SK-N-SH (cell line): ENCODE data around the gene SARDH. TPM values are rescaled to one million over a fixed set of nuclear protein-coding genes. Genes with fewer than 3 reads are reported as not detected.

ENCODE experiments used
- CTCF ChIA-PET: fragments of 300-600, 350-600 bp; formaldehyde crosslinking; extraction: SDS; loops from one replicate; lab custom pipeline; 2021; lab: Yijun Ruan, JAX
- POLR2A ChIA-PET: fragments of 350-600 bp; sonication (Branson Sonifier 250); formaldehyde crosslinking; extraction: SDS; loops from one replicate; lab custom pipeline; 2020; ENCODE audit warnings: antibody characterized with exemption, inconsistent platforms; lab: Yijun Ruan, JAX
- DNase-seq: peaks from one replicate; pipeline ENCODE4 v3.0.0; 2012
- H2AFZ ChIP-seq: fragments of 200-600 bp; sonication (generic); 2 replicates; pipeline ENCODE4 v1.8.1; 2016; ENCODE audit warnings: antibody characterized with exemption, mild to moderate bottlenecking, low read depth
- H3F3A ChIP-seq: fragments of 200-600 bp; sonication (generic); replicated peaks from 2 replicates; pipeline ENCODE3; 2016; ENCODE audit warnings: antibody characterized with exemption, mild to moderate bottlenecking; ENCODE audit not compliant: insufficient read depth
- H3K27ac ChIP-seq, 2 experiments: fragments of 200-500 bp in 1 of 2; fragments of 200-600 bp in 1 of 2; sonication (Bioruptor generic) in 1 of 2; sonication (generic), shearing (Covaris generic) in 1 of 2; 2 replicates each; pipeline versions ENCODE4 v1.5.1 to v1.6.1; 2014 to 2016; ENCODE audit warnings: low read depth in 2 of 2, inconsistent platforms in 1 of 2, low read length in 1 of 2, mild to moderate bottlenecking in 1 of 2, mixed read lengths in 1 of 2
- H3K27me3 ChIP-seq: fragments of 200-600 bp; sonication (generic), shearing (Covaris generic); 2 replicates; pipeline ENCODE4 v1.6.1; 2016; ENCODE audit warnings: mixed run types; ENCODE audit not compliant: insufficient read depth
- H3K36me3 ChIP-seq, 2 experiments: fragments of 200-500 bp in 1 of 2; fragments of 200-600 bp in 1 of 2; sonication (Bioruptor generic) in 1 of 2; sonication (generic) in 1 of 2; replicated peaks in 1 of 2; 2 replicates each; pipeline versions ENCODE3 to v1.5.1; 2014 to 2016; ENCODE audit warnings: low read length in 1 of 2, mild to moderate bottlenecking in 1 of 2; ENCODE audit not compliant: insufficient read depth in 2 of 2, control insufficient read depth in 1 of 2
- H3K4me1 ChIP-seq, 2 experiments: fragments of 200-500 bp in 1 of 2; fragments of 200-600 bp in 1 of 2; sonication (Bioruptor generic) in 1 of 2; sonication (generic), shearing (Covaris generic) in 1 of 2; 2 replicates each; pipeline versions ENCODE4 v1.5.1 to v1.6.1; 2014 to 2016; ENCODE audit warnings: low read depth in 1 of 2, low read length in 1 of 2, mixed run types in 1 of 2; ENCODE audit not compliant: insufficient read depth in 2 of 2, control insufficient read depth in 1 of 2
- H3K4me2 ChIP-seq: fragments of 200-600 bp; sonication (generic), shearing (Covaris generic); 2 replicates; pipeline ENCODE4 v1.6.1; 2017; ENCODE audit warnings: mixed run types
- H3K4me3 ChIP-seq, 2 experiments: fragments of 200-500 bp in 1 of 2; fragments of 200-600 bp in 1 of 2; sonication (Bioruptor generic) in 1 of 2; sonication (generic), shearing (Covaris generic) in 1 of 2; 2 replicates each; pipeline versions ENCODE4 v1.5.1 to v1.8.1; 2014 to 2016; ENCODE audit warnings: low read depth in 2 of 2, inconsistent platforms in 1 of 2, low read length in 1 of 2, mild to moderate bottlenecking in 1 of 2, mixed read lengths in 1 of 2, moderate library complexity in 1 of 2
- H3K79me2 ChIP-seq: fragments of 200-600 bp; sonication (generic); 2 replicates; pipeline ENCODE4 v1.8.1; 2017; ENCODE audit warnings: mild to moderate bottlenecking; ENCODE audit not compliant: insufficient read depth
- H3K9ac ChIP-seq: fragments of 200-600 bp; sonication (generic); 2 replicates; pipeline ENCODE4 v1.6.1; 2017; ENCODE audit warnings: mixed run types
- H3K9me2 ChIP-seq: fragments of 200-600 bp; sonication (generic); 2 replicates; pipeline ENCODE4 v1.6.1; 2017; ENCODE audit warnings: mixed run types
- H3K9me3 ChIP-seq: fragments of 200-600 bp; sonication (generic); 2 replicates; pipeline ENCODE4 v1.6.1; 2017; ENCODE audit warnings: mixed run types, mild to moderate bottlenecking, moderate library complexity
- H4K20me1 ChIP-seq: fragments of 200-600 bp; sonication (generic); 2 replicates; pipeline ENCODE4 v1.6.1; 2017; ENCODE audit warnings: mild to moderate bottlenecking, mixed run types; ENCODE audit not compliant: insufficient read depth
- CHD2 ChIP-seq: fragments of 150-350 bp; IDR thresholded peaks from 2 replicates; pipeline ENCODE4 v1.6.1; 2018; ENCODE audit warnings: low read length; ENCODE audit not compliant: partially characterized antibody
- ELF1 ChIP-seq: IDR thresholded peaks from 2 replicates; pipeline ENCODE4 v1.4.0; 2012
- EP300 ChIP-seq, 2 experiments: IDR thresholded peaks; 2 replicates each; pipeline versions ENCODE4 v1.4.0 to v1.6.1; 2012; ENCODE audit warnings: borderline replicate concordance in 1 of 2, low read depth in 1 of 2, low read length in 1 of 2
- EZH2phosphoT487 ChIP-seq: fragments of 200-600 bp; sonication (generic); IDR thresholded peaks from 2 replicates; pipeline ENCODE4 v1.6.1; 2017; ENCODE audit warnings: low read depth, mixed run types, mild to moderate bottlenecking, antibody characterized with exemption, moderate library complexity, borderline replicate concordance
- GATA2 ChIP-seq: sonication (generic); formaldehyde crosslinking; IDR thresholded peaks from 2 replicates; pipeline ENCODE4 v1.5.0; 2020; ENCODE audit warnings: mild to moderate bottlenecking, missing genetic modification reagents
- JUND ChIP-seq: IDR thresholded peaks from 2 replicates; pipeline ENCODE4 v1.4.0; 2012
- MAX ChIP-seq: IDR thresholded peaks from 2 replicates; pipeline ENCODE4 v1.4.0; 2012; ENCODE audit warnings: low read depth
- MEF2A ChIP-seq: IDR thresholded peaks from 2 replicates; pipeline ENCODE4 v1.4.0; 2012; ENCODE audit warnings: low read depth, borderline replicate concordance
- MXI1 ChIP-seq: IDR thresholded peaks from 2 replicates; pipeline ENCODE4 v1.6.1; 2012; ENCODE audit warnings: mild to moderate bottlenecking, low read depth, low read length, improper control_type of control experiment
- NFIC ChIP-seq: IDR thresholded peaks from 2 replicates; pipeline ENCODE4 v1.4.0; 2012; ENCODE audit warnings: borderline replicate concordance
- PBX3 ChIP-seq: IDR thresholded peaks from 2 replicates; pipeline ENCODE4; 2012
- POLR2AphosphoS5 ChIP-seq: IDR thresholded peaks from 2 replicates; pipeline ENCODE4 v1.6.1; 2012; ENCODE audit warnings: low read depth, low read length
- RFX5 ChIP-seq: IDR thresholded peaks from 2 replicates; pipeline ENCODE4 v1.6.1; 2012; ENCODE audit warnings: mild to moderate bottlenecking, improper control_type of control experiment, low read length
- SMC3 ChIP-seq: IDR thresholded peaks from 2 replicates; pipeline ENCODE4 v1.6.1; 2012; ENCODE audit warnings: low read depth, low read length, improper control_type of control experiment
- TEAD4 ChIP-seq: IDR thresholded peaks from 2 replicates; pipeline ENCODE4 v1.4.0; 2012; ENCODE audit warnings: mild to moderate bottlenecking, borderline replicate concordance; ENCODE audit not compliant: insufficient read depth
- USF1 ChIP-seq: IDR thresholded peaks from 2 replicates; pipeline ENCODE4 v1.4.0; 2012; ENCODE audit warnings: low read depth, borderline replicate concordance
- USF2 ChIP-seq: fragments of 150-350 bp; IDR thresholded peaks from 2 replicates; pipeline ENCODE4 v1.6.1; 2017; ENCODE audit warnings: antibody characterized with exemption, low read length, low read depth, borderline replicate concordance
- WGBS: methylation state at CpG from one replicate; pipeline ENCODE4 v1.1.6; 2017; ENCODE audit warnings: low lambda C conversion rate; 5-methylcytosine and 5-hydroxymethylcytosine counted together
- polyA plus RNA-seq, 3 experiments: library from polyadenylated mRNA; depleted of rRNA; stranded (reverse); fragments of >200 nt; gene quantifications; 2 replicates each; pipeline ENCODE4 v1.2.3, GENCODE V29; 2012

The SARDH gene
- polyA plus RNA-seq, 1 of the 3 experiments (the other 2 are of a cell fraction), result 5.9 TPM

- Histone ChIP-seq H3F3A (peaks cover 18% of the 10 kb centered on the region), H3K36me3 (no peaks in the 10 kb centered on the region), H4K20me1 (no peaks in the 10 kb centered on the region), H3K9me3 (no peaks in the 10 kb centered on the region), H3K9me2 (no peaks in the 10 kb centered on the region), H3K27ac (peak overlapping the region in 1 of 2 experiments; percentile 89; a peak in 2 of 4 replicates), H3K9ac (no peak overlapping the region; the same call in 1 of the 2 replicates), H3K4me1 (peaks cover 25 to 33% of the 10 kb centered on the region in 2 experiments; a peak in 3 of 4 replicates), H3K27me3 (no peaks in the 10 kb centered on the region), H3K4me2 (no peak overlapping the region), H3K4me3 (no peak overlapping the region)
- no peak for DNase-seq
- POLR2A ChIA-PET, result interaction anchor here (1.2 to 1.8 kb wide), 2 partner anchors 48 to 180 kb away, joined by 3 to 6 read pairs; partner anchors contain the start of gene ADAMTSL2
- 81% methylated on average over 16 of the region's 18 CpGs for WGBS
- no peak for TF ChIP-seq USF1
- no peak for TF ChIP-seq ELF1
- TF ChIP-seq EP300 (IDR thresholded peaks at IDR 0.05; ENCODE audit: borderline replicate concordance in 1 of 2, low read depth in 1 of 2, low read length in 1 of 2), result no peak
- TF ChIP-seq MEF2A, result no peak
- no peak for TF ChIP-seq TEAD4
- TF ChIP-seq EZH2phosphoT487, result no peak
- TF ChIP-seq SMC3, result no peak
- no peak for TF ChIP-seq JUND
- TF ChIP-seq GATA2, result no peak
- no peak for TF ChIP-seq PBX3
- TF ChIP-seq USF2, result no peak
- TF ChIP-seq POLR2AphosphoS5, result no peak
- no peak for TF ChIP-seq CHD2
- no peak for TF ChIP-seq MAX
- no peak for TF ChIP-seq MXI1
- no peak for TF ChIP-seq NFIC
- TF ChIP-seq RFX5, result no peak
- TF ChIP-seq, all 33 proteins: peak for 0
- Histone ChIP-seq H2AFZ (no peak overlapping the region), H3K79me2 (no peaks in the 10 kb centered on the region)
- CTCF ChIA-PET, result interaction anchor here (0.7 to 9.3 kb wide), 12 partner anchors 10 to 186 kb away, joined by 3 to 83 read pairs (median 4); no protein-coding TSS in a partner anchor
Observed at GRCh38 chr9:133713960-133714495, 24.1 kb downstream of the SARDH start.
